Measurements from ENCODE around the gene WNT2B. TPM values are rescaled to one million over a fixed set of nuclear protein-coding genes. Genes with fewer than 3 reads are reported as not detected.

The WNT2B gene
- total RNA-seq, 4 donors from 2014 or later, result 0.78 to 2.6 (median 1.4) TPM

- intact Hi-C loops (cut with DNase I), result no loop called here
Measured at GRCh38 chr1:112565800-112566199, 57.0 kb downstream of the WNT2B start.

GRCh38 chr1:112575154-112575804 lies 66.5 kb downstream of the WNT2B start:
- H3K4me3 ChIP-seq (replicated peaks in 1 of 3), result no peak overlapping the region
- WGBS, 2 donors, result 90 to 97% methylated on average over 8 of the region's 8 CpGs
- no peak overlapping the region for H3K27ac ChIP-seq
- no peak for DNase-seq
- H3K9me3 ChIP-seq, result no peaks in the 10 kb centered on the region
- intact Hi-C loops (cut with DNase I), result no loop called here
- peaks cover 9 to 31% of the 10 kb centered on the region in 2 donors for H3K36me3 ChIP-seq
- TF ChIP-seq CTCF (IDR thresholded peaks at IDR 0.05) (no peak), POLR2A (IDR thresholded peaks at IDR 0.05) (no peak)
- no peaks in the 10 kb centered on the region for H3K4me1 ChIP-seq
- H3K27me3 ChIP-seq, result no peaks in the 10 kb centered on the region

More at GRCh38 chr1:112565800-112566199, 57.0 kb downstream of the WNT2B start:
- DNase-seq, result no peak
- Histone ChIP-seq H3K27ac (no peak overlapping the region), H3K36me3 (peaks cover 0 to 4% of the 10 kb centered on the region in 2 donors), H3K9me3 (no peaks in the 10 kb centered on the region), H3K4me3 (replicated peaks in 1 of 3) (no peak overlapping the region), H3K4me1 (peaks cover 0 to 8% of the 10 kb centered on the region in 2 donors), H3K27me3 (no peaks in the 10 kb centered on the region)
- WGBS, 2 donors, result 96 to 100% methylated on average over 1 of the region's 1 CpG
- TF ChIP-seq POLR2A (IDR thresholded peaks at IDR 0.05), result no peak
- no peak for TF ChIP-seq CTCF (IDR thresholded peaks at IDR 0.05)

- peaks cover 9 to 26% of the 10 kb centered on the region in 2 donors for H3K36me3 ChIP-seq
- intact Hi-C loops (cut with DNase I), result no loop called here
- H3K4me1 ChIP-seq, result no peaks in the 10 kb centered on the region
- no peaks in the 10 kb centered on the region for H3K9me3 ChIP-seq
- WGBS, 2 donors, result 98% methylated on average over 3 of the region's 3 CpGs
- TF ChIP-seq POLR2A (IDR thresholded peaks at IDR 0.05), result no peak
- TF ChIP-seq CTCF (IDR thresholded peaks at IDR 0.05), result no peak
- no peaks in the 10 kb centered on the region for H3K27me3 ChIP-seq
- no peak for DNase-seq
- H3K27ac ChIP-seq, result no peak overlapping the region
- no peak overlapping the region for H3K4me3 ChIP-seq (replicated peaks in 1 of 3)
Measured at GRCh38 chr1:112576240-112576639, 67.5 kb downstream of the WNT2B start.

Small RNA genes within 50 kb of the gene (microRNA-seq; reads per million reads assigned to microRNA genes)
- not detected for gene MIR4256

Other genes with a start within 250 kb of the WNT2B start
- 10 to 100 TPM; 11.8 to 20.7 (median 19.2) TPM for gene CTTNBP2NL, start 112.8 kb upstream of the WNT2B start, total RNA-seq
- 10 to 100 TPM; 27.3 to 46.4 (median 44.9) TPM for gene ST7L, start 110.2 kb downstream of the WNT2B start, total RNA-seq
- gene CAPZA1, start 110.9 kb downstream of the WNT2B start, total RNA-seq, result 100 to 1,000 TPM; 106 to 162 (median 130) TPM
- 10 to 100 TPM; 20.2 to 27.7 (median 27.5) TPM for gene MOV10, start 165.7 kb downstream of the WNT2B start, total RNA-seq
- 100 to 1,000 TPM; 125 to 188 (median 175) TPM for gene RHOC, start 198.2 kb downstream of the WNT2B start, total RNA-seq
- gene PPM1J, start 206.4 kb downstream of the WNT2B start, total RNA-seq, result 1 to 10 TPM; 1.7 to 4.8 (median 3.0) TPM